Astrocyte (in vitro differentiated cells and primary cell): ENCODE data around the gene TLCD1.

Source experiments
- CTCF ChIP-seq: IDR thresholded peaks from 2 replicates; pipeline ENCODE4 v1.5.1; 2011; ENCODE audit warnings: low read depth, mild to moderate bottlenecking, inconsistent platforms, low read length, moderate library complexity; ENCODE audit not compliant: insufficient read depth
- EZH2 ChIP-seq: IDR thresholded peaks from 2 replicates; pipeline ENCODE4 v1.6.1; 2012; ENCODE audit warnings: mild to moderate bottlenecking, low read length, inconsistent platforms; ENCODE audit not compliant: insufficient read depth

DNA sequence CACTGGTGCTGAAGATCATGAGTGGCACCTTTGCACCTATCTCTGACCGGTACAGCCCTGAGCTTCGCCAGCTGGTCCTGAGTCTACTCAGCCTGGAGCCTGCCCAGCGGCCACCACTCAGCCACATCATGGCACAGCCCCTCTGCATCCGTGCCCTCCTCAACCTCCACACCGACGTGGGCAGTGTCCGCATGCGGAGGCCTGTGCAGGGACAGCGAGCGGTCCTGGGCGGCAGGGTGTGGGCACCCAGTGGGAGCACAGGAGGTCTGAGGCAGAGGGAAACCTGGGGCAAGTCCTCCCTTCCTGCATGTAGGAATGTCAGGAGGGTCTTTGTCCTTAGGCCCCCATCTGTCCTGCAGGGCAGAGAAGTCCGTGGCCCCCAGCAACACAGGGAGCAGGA, 11.3 kb upstream of the TLCD1 start:
- TF ChIP-seq EZH2 (no peak), CTCF (no peak)
